Tibial nerve (tissue), 4 donors: ENCODE results near the gene PNPLA6.

Experiments used
- EP300 ChIP-seq, 2 donors: sonication (generic); formaldehyde crosslinking; IDR thresholded peaks; one replicate each; pipeline ENCODE4 v1.6.1; 2017; ENCODE audit warnings: antibody characterized with exemption in 2 of 2, mild to moderate bottlenecking in 1 of 2
- POLR2A ChIP-seq, 2 donors: fragments of 450-650 bp; IDR thresholded peaks; one replicate each; pipeline ENCODE4 v1.6.1; 2017; ENCODE audit warnings: antibody characterized with exemption in 2 of 2, mild to moderate bottlenecking in 2 of 2, moderate library complexity in 2 of 2
- TF ChIP-seq, protein P1 (sequence below), 5 experiments: fragments of 200-600 bp in 3 of 5; fragments of 450-650 bp in 2 of 5; sonication (generic) in 3 of 5; IDR thresholded peaks; one replicate each; pipeline ENCODE4 v1.5.1; 2016 to 2019; ENCODE audit warnings: antibody characterized with exemption in 5 of 5, mild to moderate bottlenecking in 3 of 5, moderate library complexity in 2 of 5

DNA sequence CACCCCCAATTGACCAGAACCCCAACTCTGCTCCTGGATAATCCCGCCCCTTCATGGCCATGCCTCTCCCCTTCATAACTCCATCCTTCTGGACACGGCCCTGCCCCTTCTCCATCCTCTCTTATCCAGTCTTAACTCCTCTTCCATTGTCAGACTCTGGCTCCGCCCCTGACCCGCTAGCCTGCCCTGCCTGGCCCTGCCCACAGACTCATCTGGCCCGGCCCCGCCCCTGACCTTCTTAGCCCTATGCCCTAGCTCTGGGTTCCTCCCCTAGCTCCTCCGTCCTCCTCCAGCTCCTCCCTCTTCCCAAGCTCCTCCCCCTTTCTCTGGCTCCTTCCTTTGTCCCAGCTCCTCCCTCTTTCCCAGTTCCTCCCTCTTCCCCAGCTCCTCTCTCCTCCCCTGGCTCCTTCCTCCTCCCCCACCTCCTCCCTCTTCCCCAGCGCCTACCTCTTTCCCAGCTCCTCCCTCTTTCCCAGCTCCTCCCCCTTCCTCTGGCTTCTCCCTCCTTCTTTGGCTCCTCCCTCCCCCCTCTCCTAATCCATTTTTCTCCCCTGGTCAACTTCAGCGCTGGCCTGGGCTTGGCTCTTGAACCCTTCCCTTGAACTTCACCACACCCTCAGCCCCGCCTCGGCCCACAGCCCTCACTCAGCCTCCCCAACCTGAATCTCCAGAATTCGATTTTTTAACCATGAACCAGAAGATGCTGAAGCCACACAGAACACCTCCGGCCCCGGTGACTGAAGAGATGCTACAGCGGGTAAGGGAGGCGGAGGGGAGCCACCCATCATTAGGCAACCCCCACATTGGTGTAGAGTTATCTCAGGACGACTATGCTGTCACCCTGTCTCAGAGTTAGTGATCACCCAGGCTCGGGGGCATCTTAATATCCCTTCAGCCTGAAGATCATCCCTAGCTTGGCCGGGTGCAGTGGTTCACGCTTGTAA lies 28.9 kb upstream of the PNPLA6 start:
- TF ChIP-seq POLR2A (IDR thresholded peaks at IDR 0.05): no peak
- TF ChIP-seq, protein P1, sequence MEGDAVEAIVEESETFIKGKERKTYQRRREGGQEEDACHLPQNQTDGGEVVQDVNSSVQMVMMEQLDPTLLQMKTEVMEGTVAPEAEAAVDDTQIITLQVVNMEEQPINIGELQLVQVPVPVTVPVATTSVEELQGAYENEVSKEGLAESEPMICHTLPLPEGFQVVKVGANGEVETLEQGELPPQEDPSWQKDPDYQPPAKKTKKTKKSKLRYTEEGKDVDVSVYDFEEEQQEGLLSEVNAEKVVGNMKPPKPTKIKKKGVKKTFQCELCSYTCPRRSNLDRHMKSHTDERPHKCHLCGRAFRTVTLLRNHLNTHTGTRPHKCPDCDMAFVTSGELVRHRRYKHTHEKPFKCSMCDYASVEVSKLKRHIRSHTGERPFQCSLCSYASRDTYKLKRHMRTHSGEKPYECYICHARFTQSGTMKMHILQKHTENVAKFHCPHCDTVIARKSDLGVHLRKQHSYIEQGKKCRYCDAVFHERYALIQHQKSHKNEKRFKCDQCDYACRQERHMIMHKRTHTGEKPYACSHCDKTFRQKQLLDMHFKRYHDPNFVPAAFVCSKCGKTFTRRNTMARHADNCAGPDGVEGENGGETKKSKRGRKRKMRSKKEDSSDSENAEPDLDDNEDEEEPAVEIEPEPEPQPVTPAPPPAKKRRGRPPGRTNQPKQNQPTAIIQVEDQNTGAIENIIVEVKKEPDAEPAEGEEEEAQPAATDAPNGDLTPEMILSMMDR (IDR thresholded peaks at IDR 0.05): no peak
- no peak for TF ChIP-seq EP300 (IDR thresholded peaks at IDR 0.05)
